Activated B cell treated with CpG ODN at 0.5 μM for 24 hours (primary cell): ENCODE measurements around the gene AQP11. TPM values are rescaled to one million over a fixed set of nuclear protein-coding genes. Genes with fewer than 3 reads are reported as not detected.
A peak's percentile ranks its signal among the peaks of the same experiment; 100 is the strongest.

Experiments
- ATAC-seq: fragments of 200-7000 bp; cut with Tn5 transposase; one replicate; pipeline ENCODE4 v1.10.0; 2021; ENCODE audit warnings: low read depth, mild to moderate bottlenecking, moderate library complexity
- CTCF ChIA-PET: fragments of 350-600 bp; sonication (Branson Sonifier 250); formaldehyde crosslinking; loops from one replicate; lab custom pipeline; 2021; ENCODE audit warnings: antibody characterized with exemption; lab: Charles Lee
- POLR2A ChIA-PET: fragments of 350-600 bp; sonication (Branson Sonifier 250); formaldehyde crosslinking; loops from one replicate; lab custom pipeline; 2021; ENCODE audit warnings: antibody characterized with exemption; lab: Charles Lee
- DNase-seq: peaks from one replicate; pipeline ENCODE4 v3.0.0; 2022
- H3K27ac Mint-ChIP-seq: one replicate; pipeline ENCODE4 v1.8.0; 2020; ENCODE audit warnings: mixed read lengths
- H3K27me3 Mint-ChIP-seq: one replicate; pipeline ENCODE4 v1.8.0; 2021; ENCODE audit warnings: mixed read lengths
- H3K36me3 Mint-ChIP-seq: one replicate; pipeline ENCODE4 v1.8.0; 2021; ENCODE audit warnings: low read depth, mixed read lengths
- H3K4me1 Mint-ChIP-seq: one replicate; pipeline ENCODE4 v1.8.0; 2021; ENCODE audit warnings: mixed read lengths
- H3K4me3 Mint-ChIP-seq: one replicate; pipeline ENCODE4 v1.8.0; 2020; ENCODE audit warnings: mild to moderate bottlenecking, mixed read lengths
- H3K9me3 Mint-ChIP-seq: one replicate; pipeline ENCODE4 v1.8.0; 2020; ENCODE audit warnings: mixed read lengths
- intact Hi-C: fragments of 100-400 bp; cut with micrococcal nuclease; formaldehyde crosslinking; loops from one replicate; pipeline ENCODE4 v1.15.1; 2024
- total RNA-seq: library from RNA; stranded (reverse); gene quantifications from 2 replicates; pipeline ENCODE4 v1.2.3, GENCODE V29; 2022
- TF ChIP-seq, protein P1 (sequence below): fragments of 200-600 bp; IDR thresholded peaks from one replicate; pipeline ENCODE4 v1.8.0; 2022; ENCODE audit warnings: antibody characterized with exemption, mild to moderate bottlenecking

The AQP11 gene
- total RNA-seq, 1 donor from 2014 or later, result 0.20 TPM

DNA sequence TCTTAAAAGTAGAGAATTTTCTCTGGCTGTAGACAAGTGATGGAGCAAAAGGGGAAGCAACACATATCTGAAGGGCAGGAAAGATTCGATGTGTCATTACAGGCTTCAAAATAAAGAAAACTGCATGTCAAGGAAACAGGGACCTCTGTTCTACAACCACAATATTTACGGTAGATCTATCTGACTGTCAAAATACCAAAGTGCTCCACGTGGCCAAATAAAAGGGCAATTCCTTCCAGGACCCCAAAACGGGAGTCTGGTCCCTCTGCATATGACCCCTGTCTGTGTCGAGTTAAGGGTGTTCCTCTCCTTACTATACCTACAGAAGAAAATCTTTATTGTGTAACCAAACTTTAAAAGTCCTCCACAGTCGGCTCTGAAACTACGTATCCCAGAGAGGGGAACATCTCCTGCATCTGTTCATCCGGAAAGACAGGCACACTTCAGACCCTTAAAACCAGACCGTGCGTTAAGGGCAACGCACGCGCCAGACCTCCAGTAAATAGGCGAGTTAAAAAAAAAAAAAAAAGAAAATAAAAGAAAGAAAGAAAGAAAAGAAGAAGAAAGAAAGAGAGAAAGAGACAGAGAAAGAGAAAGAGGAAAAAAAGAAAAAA, 47.1 kb downstream of the AQP11 start:
- ChIA-PET CTCF (no interaction called here), POLR2A (interaction anchor here (1.0 kb wide), 3 partner anchors 7 to 25 kb away, joined by 3 read pairs; no protein-coding TSS in a partner anchor)
- peaks cover 23% of the 10 kb centered on the region for H3K36me3 Mint-ChIP-seq
- peaks cover 44% of the 10 kb centered on the region for H3K4me1 Mint-ChIP-seq
- intact Hi-C loops, result loop anchor here (1.0 to 10.0 kb wide), 8 partner anchors 24 to 1192 kb away; partner anchors contain the start of genes EMSY, INTS4, KCTD21 and NARS2
- ATAC-seq, result no peak
- peak overlapping the region; percentile 94 for H3K27ac Mint-ChIP-seq
- H3K9me3 Mint-ChIP-seq, result no peaks in the 10 kb centered on the region
- no peaks in the 10 kb centered on the region for H3K27me3 Mint-ChIP-seq
- peak overlapping the region; percentile 96 for H3K4me3 Mint-ChIP-seq
- DNase-seq, result no peak
- TF ChIP-seq, protein P1, sequence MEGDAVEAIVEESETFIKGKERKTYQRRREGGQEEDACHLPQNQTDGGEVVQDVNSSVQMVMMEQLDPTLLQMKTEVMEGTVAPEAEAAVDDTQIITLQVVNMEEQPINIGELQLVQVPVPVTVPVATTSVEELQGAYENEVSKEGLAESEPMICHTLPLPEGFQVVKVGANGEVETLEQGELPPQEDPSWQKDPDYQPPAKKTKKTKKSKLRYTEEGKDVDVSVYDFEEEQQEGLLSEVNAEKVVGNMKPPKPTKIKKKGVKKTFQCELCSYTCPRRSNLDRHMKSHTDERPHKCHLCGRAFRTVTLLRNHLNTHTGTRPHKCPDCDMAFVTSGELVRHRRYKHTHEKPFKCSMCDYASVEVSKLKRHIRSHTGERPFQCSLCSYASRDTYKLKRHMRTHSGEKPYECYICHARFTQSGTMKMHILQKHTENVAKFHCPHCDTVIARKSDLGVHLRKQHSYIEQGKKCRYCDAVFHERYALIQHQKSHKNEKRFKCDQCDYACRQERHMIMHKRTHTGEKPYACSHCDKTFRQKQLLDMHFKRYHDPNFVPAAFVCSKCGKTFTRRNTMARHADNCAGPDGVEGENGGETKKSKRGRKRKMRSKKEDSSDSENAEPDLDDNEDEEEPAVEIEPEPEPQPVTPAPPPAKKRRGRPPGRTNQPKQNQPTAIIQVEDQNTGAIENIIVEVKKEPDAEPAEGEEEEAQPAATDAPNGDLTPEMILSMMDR, result no peak

DNA sequence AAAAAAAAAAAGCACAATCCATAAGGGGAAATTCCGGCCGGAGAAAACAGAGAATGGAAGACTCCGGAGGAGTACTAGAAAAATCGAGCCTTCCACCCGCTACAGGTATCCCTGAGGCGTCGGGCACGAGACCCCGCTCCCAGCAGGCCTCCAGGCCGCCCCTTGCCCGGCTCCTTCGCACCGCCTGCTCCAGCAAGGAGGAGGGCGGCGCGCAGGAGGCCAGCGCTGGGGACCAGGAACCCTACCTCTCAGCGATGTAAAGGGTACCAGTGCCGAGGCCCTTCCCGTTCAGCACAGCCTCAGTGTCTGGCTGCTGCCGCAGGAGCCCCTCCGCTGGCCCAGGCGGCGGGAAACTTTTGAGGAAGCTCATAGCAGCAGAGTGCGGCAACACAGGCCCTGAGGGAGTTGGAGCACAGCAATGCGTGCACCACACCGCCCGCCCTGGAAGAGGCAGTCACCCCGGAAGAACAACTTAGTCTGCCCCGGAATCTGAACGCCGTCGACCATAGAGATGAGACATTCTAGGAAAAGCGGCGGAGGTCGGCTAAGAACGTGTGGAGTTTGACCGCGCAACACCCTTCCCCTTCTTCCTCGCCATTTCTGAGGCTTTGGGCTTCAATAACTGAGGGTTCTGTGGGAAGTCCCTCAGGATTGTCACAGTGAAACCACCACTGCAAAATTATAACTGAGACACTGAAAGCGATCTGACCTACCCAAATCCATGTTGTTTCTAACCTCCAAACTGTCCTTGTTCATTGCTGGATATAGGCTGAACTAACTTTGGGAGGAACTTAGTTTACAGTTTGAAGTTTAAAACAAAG, 47.8 kb downstream of the AQP11 start, which contains the start of gene CLNS1A:
Gene CLNS1A (minus strand): TSS at position 450 of the 821 bp plus-strand sequence. CDS start 80 bp downstream, at position 370.
- DNase-seq, result peak; percentile 70
- TF ChIP-seq, protein P1, result no peak
- Mint-ChIP-seq H3K4me1 (peaks cover 41% of the 10 kb centered on the region), H3K27me3 (no peaks in the 10 kb centered on the region), H3K27ac (peak within 1 kb of the TSS; percentile 94), H3K36me3 (peaks cover 19% of the 10 kb centered on the region), H3K4me3 (peak within 1 kb of the TSS; percentile 96), H3K9me3 (no peaks in the 10 kb centered on the region)
- POLR2A ChIA-PET, result interaction anchor here (1.0 kb wide), 3 partner anchors 8 to 24 kb away, joined by 3 read pairs; no protein-coding TSS in a partner anchor
- intact Hi-C loops, result loop anchor here (1.0 to 10.0 kb wide), 8 partner anchors 24 to 1193 kb away; partner anchors contain the start of genes EMSY, INTS4, KCTD21 and NARS2
- CTCF ChIA-PET, result no interaction called here
- ATAC-seq, result peak; percentile 99

DNA sequence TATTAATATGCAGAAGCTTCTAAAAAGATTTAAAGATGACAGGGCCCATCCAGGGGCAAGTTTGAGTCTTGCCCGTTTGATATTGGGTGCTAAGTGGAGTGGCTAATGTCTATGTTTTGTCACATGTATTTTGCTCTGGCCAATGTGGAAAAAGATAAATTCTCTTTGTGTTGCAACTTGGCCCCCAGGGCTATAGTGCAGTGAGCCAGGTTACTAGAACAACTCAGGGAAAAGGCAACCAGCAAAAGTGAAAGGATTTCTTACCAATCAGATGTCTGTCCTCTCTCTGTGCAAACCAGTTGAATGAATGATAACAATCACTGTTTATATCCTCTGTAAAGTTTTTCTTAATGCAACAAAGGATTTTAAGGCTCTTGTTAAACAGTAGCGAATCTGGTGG, 52.5 kb downstream of the AQP11 start:
- ATAC-seq, result no peak
- intact Hi-C loops, result no loop called here
- Mint-ChIP-seq H3K27ac (no peak overlapping the region), H3K27me3 (peaks cover 4% of the 10 kb centered on the region), H3K4me1 (peaks cover 11% of the 10 kb centered on the region), H3K9me3 (no peaks in the 10 kb centered on the region), H3K4me3 (no peak overlapping the region), H3K36me3 (peaks cover 6% of the 10 kb centered on the region)
- ChIA-PET CTCF (no interaction called here), POLR2A (no interaction called here)
- no peak for DNase-seq
- TF ChIP-seq, protein P1, result no peak

DNA sequence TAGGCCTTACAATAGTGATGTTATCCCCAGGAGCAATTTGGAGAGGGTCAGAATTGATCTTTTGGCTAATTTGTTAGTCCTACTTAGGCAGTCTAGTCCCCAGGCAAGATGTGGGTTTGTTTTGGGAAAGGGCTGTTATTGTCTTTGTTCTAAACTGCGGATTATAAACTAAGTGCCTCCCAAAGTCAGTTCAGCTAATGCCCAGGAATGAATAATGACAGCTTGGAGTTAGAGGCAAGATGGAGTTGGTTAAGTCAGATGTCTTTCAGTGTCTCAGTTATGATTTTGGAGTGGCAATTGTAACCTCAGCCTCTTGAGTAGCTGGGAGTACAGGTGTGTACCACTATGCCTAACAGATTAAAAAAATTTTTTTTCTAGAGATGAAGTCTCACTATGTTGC, 55.1 kb downstream of the AQP11 start:
- ATAC-seq (no peak), DNase-seq (no peak)
- CTCF ChIA-PET, result no interaction called here
- POLR2A ChIA-PET, result no interaction called here
- Mint-ChIP-seq H3K4me3 (no peak overlapping the region), H3K9me3 (no peaks in the 10 kb centered on the region), H3K27ac (no peak overlapping the region), H3K36me3 (no peaks in the 10 kb centered on the region), H3K27me3 (peaks cover 4% of the 10 kb centered on the region), H3K4me1 (no peaks in the 10 kb centered on the region)
- intact Hi-C loops, result no loop called here
- TF ChIP-seq, protein P1, result no peak
